K562 (cell line): Measurements from ENCODE around the gene YIPF5. TPM values are rescaled to one million over a fixed set of nuclear protein-coding genes. Genes with fewer than 3 reads are reported as not detected.

ENCODE experiments used
- CHD2 ChIP-seq: IDR thresholded peaks from 2 replicates; pipeline ENCODE4 v1.6.1; 2011; ENCODE audit warnings: low read depth, low read length
- ETV5 ChIP-seq: sonication (generic); formaldehyde crosslinking; IDR thresholded peaks from 2 replicates; pipeline ENCODE4 v1.4.0; 2020; ENCODE audit warnings: low read depth, mild to moderate bottlenecking, missing genetic modification reagents
- FOXK1 ChIP-seq: sonication (generic); formaldehyde crosslinking; IDR thresholded peaks from 2 replicates; pipeline ENCODE4 v1.8.0; 2022; ENCODE audit warnings: missing genetic modification reagents, mild to moderate bottlenecking, borderline replicate concordance
- FOXP1 ChIP-seq: sonication (generic); formaldehyde crosslinking; IDR thresholded peaks from 2 replicates; pipeline ENCODE4 v1.8.0; 2022; ENCODE audit warnings: mild to moderate bottlenecking, missing genetic modification reagents
- HDAC2 ChIP-seq: fragments of 450-650 bp; IDR thresholded peaks from 2 replicates; pipeline ENCODE4 v1.6.1; 2016; ENCODE audit warnings: mild to moderate bottlenecking
- HLTF ChIP-seq: fragments of 450-650 bp; IDR thresholded peaks from 2 replicates; pipeline ENCODE4 v1.6.1; 2016
- KLF13 ChIP-seq: fragments of 450-650 bp; IDR thresholded peaks from 2 replicates; pipeline ENCODE4 v1.6.1; 2016; ENCODE audit warnings: missing genetic modification characterization, low read depth, mild to moderate bottlenecking, missing compliant biosample characterization, moderate library complexity, borderline replicate concordance
- KLF16 ChIP-seq: IDR thresholded peaks from 2 replicates; pipeline ENCODE4 v1.6.1; 2016; ENCODE audit warnings: antibody characterized with exemption
- NFRKB ChIP-seq: fragments of 450-650 bp; IDR thresholded peaks from 2 replicates; pipeline ENCODE4 v1.6.1; 2016; ENCODE audit warnings: low read depth
- PCBP2 ChIP-seq: fragments of 200-400 bp; formaldehyde crosslinking; IDR thresholded peaks from 2 replicates; pipeline ENCODE4 v1.6.1; 2018; ENCODE audit warnings: low read length, low read depth, mild to moderate bottlenecking, moderate library complexity; ENCODE audit not compliant: poor library complexity, severe bottlenecking
- SMARCA5 ChIP-seq: fragments of 450-650 bp; IDR thresholded peaks from 2 replicates; pipeline ENCODE4 v1.6.1; 2016
- SREBF1 ChIP-seq: fragments of 150-350 bp; IDR thresholded peaks from 2 replicates; pipeline ENCODE4 v1.6.1; 2014; ENCODE audit warnings: antibody characterized with exemption, low read depth, low read length, borderline replicate concordance
- U2AF1 ChIP-seq: fragments of 200-400 bp; formaldehyde crosslinking; optimal IDR thresholded peaks from 2 replicates; pipeline ENCODE3; 2017; ENCODE audit warnings: mild to moderate bottlenecking, low read depth, low read length, moderate library complexity
- XRCC4 ChIP-seq: IDR thresholded peaks from one replicate; pipeline ENCODE4 v1.6.1; 2011; ENCODE audit not compliant: insufficient read depth, insufficient read length; ENCODE audit errors: extremely low read depth
- ZNF121 ChIP-seq: sonication (generic); formaldehyde crosslinking; conservative IDR thresholded peaks from 2 replicates; pipeline ENCODE4 v1.8.0; 2022; ENCODE audit warnings: missing genetic modification reagents
- ZNF165 ChIP-seq: fragments of 250-450 bp; sonication (Bioruptor Pico); IDR thresholded peaks from 2 replicates; pipeline ENCODE4 v1.4.0; 2020; ENCODE audit warnings: borderline replicate concordance
- ZNF444 ChIP-seq: fragments of 250-450 bp; sonication (Bioruptor Pico); IDR thresholded peaks from 2 replicates; pipeline ENCODE4 v1.4.0; 2020; ENCODE audit warnings: mild to moderate bottlenecking, moderate library complexity
- ZNF561 ChIP-seq: fragments of 450-650 bp; formaldehyde crosslinking; conservative IDR thresholded peaks from 2 replicates; pipeline ENCODE4 v1.4.0; 2020; ENCODE audit warnings: mild to moderate bottlenecking, moderate library complexity
- ZNF583 ChIP-seq: fragments of 250-450 bp; sonication (Bioruptor Pico); IDR thresholded peaks from 2 replicates; pipeline ENCODE4 v1.4.0; 2020
- polyA plus RNA-seq, 8 experiments: library from polyadenylated mRNA; depleted of rRNA in 4 of 8; stranded (reverse) in 5 of 8; unstranded in 3 of 8; fragments of >200 nt; fragmentation: Nextera tagmentation in 2 of 8; fragmentation: Illumina TruSeq in 1 of 8; extraction: Ambion mirVana in 2 of 8; extraction: Trizol in 1 of 8; gene quantifications; 2 replicates each; pipeline versions ENCODE4 v1.2.1 to v1.2.3, GENCODE V29; 2011 to 2014; ENCODE audit warnings: inconsistent platforms in 1 of 8, missing spikeins in 1 of 8
- total RNA-seq, 7 experiments: library from RNA; depleted of rRNA in 6 of 7; stranded (reverse); fragments of >200 nt in 6 of 7; fragmentation: Illumina TruSeq in 2 of 7; extraction: Trizol in 2 of 7; gene quantifications; 2 replicates each; pipeline versions ENCODE4 v1.2.1 to v1.2.3, GENCODE V29; 2011 to 2021; ENCODE audit warnings: low replicate concordance in 1 of 7
- TF ChIP-seq, protein P1 (sequence below): IDR thresholded peaks from 3 replicates; pipeline ENCODE4 v1.6.1; 2011; ENCODE audit warnings: borderline replicate concordance, mild to moderate bottlenecking; ENCODE audit not compliant: insufficient read length, insufficient read depth
- TF ChIP-seq, protein P2 (sequence below): fragments of 200-800 bp; sonication (Bioruptor generic); IDR thresholded peaks from 2 replicates; pipeline ENCODE4 v1.6.1; 2017; ENCODE audit warnings: missing genetic modification characterization, missing compliant biosample characterization
- TF ChIP-seq, protein P3 (sequence below): fragments of 250-450 bp; sonication (Bioruptor Pico); IDR thresholded peaks from 2 replicates; pipeline ENCODE4 v1.5.0; 2021
- TF ChIP-seq, protein P4 (sequence below), 3 experiments: fragments of 200-800 bp in 1 of 3; sonication (Bioruptor generic) in 1 of 3; sonication (generic) in 1 of 3; formaldehyde crosslinking in 1 of 3; IDR thresholded peaks; 2 replicates each; pipeline versions ENCODE4 v1.6.1 to v1.8.0; 2016 to 2022; ENCODE audit warnings: mild to moderate bottlenecking in 2 of 3, missing compliant biosample characterization in 2 of 3, missing genetic modification characterization in 2 of 3, missing genetic modification reagents in 1 of 3
- TF ChIP-seq, protein P5 (sequence below): sonication (generic); formaldehyde crosslinking; IDR thresholded peaks from 2 replicates; pipeline ENCODE4 v1.8.1; 2023; ENCODE audit warnings: mild to moderate bottlenecking, missing genetic modification reagents, moderate library complexity

YIPF5 gene
- total and polyA plus RNA-seq, 9 of the 15 experiments (the other 6 are each of a cell fraction or from before 2014, with no cell fraction given) = 12.1 to 52.9 (median 33.7) TPM

DNA sequence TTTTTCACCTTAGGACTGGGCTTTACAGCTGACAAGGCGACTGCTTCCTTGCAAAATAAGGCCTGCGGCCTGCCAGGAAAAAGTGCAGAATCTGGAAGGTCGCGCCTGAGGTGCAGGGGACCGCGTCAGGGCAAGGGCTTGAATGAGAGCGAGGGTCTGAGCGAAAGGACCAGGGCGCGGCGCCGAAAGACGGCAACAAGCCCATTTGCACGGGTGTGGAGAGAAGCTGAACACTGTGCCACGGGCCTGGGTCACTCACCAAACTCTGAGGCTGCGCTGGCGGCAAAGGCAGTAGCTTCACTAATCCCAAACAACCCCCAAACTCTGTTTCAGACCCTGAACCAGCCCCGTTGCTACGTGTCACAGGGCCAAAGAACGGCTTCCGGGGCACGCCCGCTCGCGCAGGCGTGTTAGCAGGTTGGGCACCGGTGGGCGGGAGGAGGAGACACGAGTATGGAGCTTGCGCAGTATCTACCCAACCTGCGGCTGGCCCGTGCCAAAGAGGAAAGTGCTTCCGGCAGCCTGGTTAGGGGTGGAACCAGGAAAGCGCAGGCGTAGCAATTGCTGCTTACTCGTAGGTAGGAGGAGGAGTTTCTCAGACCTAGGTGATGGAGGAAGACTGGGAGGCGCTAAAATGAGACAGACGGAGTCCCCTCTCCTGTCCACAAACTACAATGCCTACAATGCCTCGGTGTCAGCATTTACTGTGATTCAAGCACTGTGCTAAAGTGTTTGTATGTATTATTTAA lies at the start of gene YIPF5, which contains the start of gene KCTD16 (continued):
- TF ChIP-seq, protein P1, sequence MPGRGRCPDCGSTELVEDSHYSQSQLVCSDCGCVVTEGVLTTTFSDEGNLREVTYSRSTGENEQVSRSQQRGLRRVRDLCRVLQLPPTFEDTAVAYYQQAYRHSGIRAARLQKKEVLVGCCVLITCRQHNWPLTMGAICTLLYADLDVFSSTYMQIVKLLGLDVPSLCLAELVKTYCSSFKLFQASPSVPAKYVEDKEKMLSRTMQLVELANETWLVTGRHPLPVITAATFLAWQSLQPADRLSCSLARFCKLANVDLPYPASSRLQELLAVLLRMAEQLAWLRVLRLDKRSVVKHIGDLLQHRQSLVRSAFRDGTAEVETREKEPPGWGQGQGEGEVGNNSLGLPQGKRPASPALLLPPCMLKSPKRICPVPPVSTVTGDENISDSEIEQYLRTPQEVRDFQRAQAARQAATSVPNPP = no peak
- TF ChIP-seq U2AF1 = no peak
- TF ChIP-seq XRCC4 = no peak
- TF ChIP-seq KLF16 = no peak
- no peak for TF ChIP-seq ZNF583 (CRISPR knock-in tag)
- TF ChIP-seq ETV5 (CRISPR knock-in tag) = peak; percentile 71
- TF ChIP-seq CHD2 = no peak
- TF ChIP-seq HLTF = 0 out of 2 replicates have a peak, but pooled peaks have one; percentile 49
- no peak for TF ChIP-seq HDAC2
- TF ChIP-seq, protein P2, sequence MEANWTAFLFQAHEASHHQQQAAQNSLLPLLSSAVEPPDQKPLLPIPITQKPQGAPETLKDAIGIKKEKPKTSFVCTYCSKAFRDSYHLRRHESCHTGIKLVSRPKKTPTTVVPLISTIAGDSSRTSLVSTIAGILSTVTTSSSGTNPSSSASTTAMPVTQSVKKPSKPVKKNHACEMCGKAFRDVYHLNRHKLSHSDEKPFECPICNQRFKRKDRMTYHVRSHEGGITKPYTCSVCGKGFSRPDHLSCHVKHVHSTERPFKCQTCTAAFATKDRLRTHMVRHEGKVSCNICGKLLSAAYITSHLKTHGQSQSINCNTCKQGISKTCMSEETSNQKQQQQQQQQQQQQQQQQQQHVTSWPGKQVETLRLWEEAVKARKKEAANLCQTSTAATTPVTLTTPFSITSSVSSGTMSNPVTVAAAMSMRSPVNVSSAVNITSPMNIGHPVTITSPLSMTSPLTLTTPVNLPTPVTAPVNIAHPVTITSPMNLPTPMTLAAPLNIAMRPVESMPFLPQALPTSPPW (CRISPR knock-in tag) = peak; percentile 54; the same call in 1 of the 2 replicates
- no peak for TF ChIP-seq PCBP2
- TF ChIP-seq, protein P3, sequence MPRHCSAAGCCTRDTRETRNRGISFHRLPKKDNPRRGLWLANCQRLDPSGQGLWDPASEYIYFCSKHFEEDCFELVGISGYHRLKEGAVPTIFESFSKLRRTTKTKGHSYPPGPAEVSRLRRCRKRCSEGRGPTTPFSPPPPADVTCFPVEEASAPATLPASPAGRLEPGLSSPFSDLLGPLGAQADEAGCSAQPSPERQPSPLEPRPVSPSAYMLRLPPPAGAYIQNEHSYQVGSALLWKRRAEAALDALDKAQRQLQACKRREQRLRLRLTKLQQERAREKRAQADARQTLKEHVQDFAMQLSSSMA = no peak
- TF ChIP-seq ZNF561 (CRISPR knock-in tag) = no peak
- TF ChIP-seq ZNF121 (CRISPR knock-in tag) = no peak
- no peak for TF ChIP-seq SREBF1
- TF ChIP-seq, protein P4, sequence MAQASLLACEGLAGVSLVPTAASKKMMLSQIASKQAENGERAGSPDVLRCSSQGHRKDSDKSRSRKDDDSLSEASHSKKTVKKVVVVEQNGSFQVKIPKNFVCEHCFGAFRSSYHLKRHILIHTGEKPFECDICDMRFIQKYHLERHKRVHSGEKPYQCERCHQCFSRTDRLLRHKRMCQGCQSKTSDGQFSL (CRISPR knock-in tag; IDR thresholded peaks at IDR 0.05) = no peak
- TF ChIP-seq, protein P4 (tag; IDR thresholded peaks at IDR 0.05) = no peak
- TF ChIP-seq FOXP1 (CRISPR knock-in tag) = no peak
- TF ChIP-seq, protein P5, sequence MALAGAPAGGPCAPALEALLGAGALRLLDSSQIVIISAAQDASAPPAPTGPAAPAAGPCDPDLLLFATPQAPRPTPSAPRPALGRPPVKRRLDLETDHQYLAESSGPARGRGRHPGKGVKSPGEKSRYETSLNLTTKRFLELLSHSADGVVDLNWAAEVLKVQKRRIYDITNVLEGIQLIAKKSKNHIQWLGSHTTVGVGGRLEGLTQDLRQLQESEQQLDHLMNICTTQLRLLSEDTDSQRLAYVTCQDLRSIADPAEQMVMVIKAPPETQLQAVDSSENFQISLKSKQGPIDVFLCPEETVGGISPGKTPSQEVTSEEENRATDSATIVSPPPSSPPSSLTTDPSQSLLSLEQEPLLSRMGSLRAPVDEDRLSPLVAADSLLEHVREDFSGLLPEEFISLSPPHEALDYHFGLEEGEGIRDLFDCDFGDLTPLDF (CRISPR knock-in tag) = no peak
- no peak for TF ChIP-seq ZNF444 (CRISPR knock-in tag)
- 0 out of 2 replicates have a peak, but pooled peaks have one; percentile 38 for TF ChIP-seq NFRKB
- peak; percentile 78; the same call in 1 of the 2 replicates for TF ChIP-seq FOXK1 (CRISPR knock-in tag)
- TF ChIP-seq KLF13 = no peak
- no peak for TF ChIP-seq ZNF165 (CRISPR knock-in tag)
- TF ChIP-seq SMARCA5 = no peak
